Sigmoid colon (tissue), 3 donors: ENCODE data around the gene PDE11A.

ENCODE experiments used
- POLR2A ChIP-seq, 2 donors: fragments of 450-650 bp; IDR thresholded peaks; one replicate each; pipeline ENCODE4 v1.6.1; 2016; ENCODE audit warnings: antibody characterized with exemption in 2 of 2, mild to moderate bottlenecking in 2 of 2, moderate library complexity in 2 of 2
- TF ChIP-seq, protein P1 (sequence below), 4 experiments: fragments of 450-650 bp in 3 of 4; fragments of 200-600 bp in 1 of 4; IDR thresholded peaks; one replicate each; pipeline ENCODE4 v1.5.1; 2016 to 2019; ENCODE audit warnings: antibody characterized with exemption in 4 of 4, mild to moderate bottlenecking in 3 of 4, moderate library complexity in 2 of 4

DNA sequence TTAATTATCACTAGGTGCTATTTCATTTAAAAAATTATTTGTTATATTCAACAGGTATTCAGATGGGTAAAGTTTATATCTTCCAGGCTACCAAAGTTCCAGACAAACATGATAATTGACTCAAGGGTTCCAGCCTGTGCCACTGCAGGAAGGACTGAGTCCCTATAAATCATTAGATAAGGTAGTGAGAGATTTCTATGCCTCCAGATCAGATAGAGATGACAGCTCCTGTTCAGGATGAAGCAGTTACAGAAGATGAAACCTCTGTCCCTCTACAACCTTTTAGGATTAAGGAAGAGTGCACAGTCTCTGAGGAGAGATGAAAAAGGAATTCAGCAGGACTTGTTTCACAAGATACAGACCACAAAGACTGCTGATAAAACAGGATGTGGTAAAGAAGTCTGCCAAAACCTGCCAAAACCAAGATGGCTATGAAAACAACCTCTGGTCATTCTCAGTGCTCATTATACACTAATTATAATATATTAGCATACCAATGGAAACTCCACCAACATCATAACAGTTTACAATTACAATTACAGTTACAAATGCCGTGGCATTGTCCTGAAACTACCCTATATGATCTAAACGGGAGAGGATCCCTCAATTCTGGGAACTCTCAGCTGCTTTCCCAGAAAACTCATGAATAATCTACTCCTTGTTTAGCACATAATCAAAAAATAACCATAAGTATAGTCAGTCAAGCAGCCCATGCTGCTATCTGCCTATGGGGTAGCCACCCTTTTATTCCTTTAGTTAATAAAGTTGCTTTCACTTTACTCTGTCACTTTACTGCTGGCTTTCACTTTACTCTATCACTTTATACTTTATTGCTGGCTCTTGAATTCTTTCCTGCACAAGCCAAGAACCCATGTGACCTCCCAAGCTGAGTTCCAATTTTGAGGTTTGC, 288.5 kb downstream of the PDE11A start:
- TF ChIP-seq, protein P1, sequence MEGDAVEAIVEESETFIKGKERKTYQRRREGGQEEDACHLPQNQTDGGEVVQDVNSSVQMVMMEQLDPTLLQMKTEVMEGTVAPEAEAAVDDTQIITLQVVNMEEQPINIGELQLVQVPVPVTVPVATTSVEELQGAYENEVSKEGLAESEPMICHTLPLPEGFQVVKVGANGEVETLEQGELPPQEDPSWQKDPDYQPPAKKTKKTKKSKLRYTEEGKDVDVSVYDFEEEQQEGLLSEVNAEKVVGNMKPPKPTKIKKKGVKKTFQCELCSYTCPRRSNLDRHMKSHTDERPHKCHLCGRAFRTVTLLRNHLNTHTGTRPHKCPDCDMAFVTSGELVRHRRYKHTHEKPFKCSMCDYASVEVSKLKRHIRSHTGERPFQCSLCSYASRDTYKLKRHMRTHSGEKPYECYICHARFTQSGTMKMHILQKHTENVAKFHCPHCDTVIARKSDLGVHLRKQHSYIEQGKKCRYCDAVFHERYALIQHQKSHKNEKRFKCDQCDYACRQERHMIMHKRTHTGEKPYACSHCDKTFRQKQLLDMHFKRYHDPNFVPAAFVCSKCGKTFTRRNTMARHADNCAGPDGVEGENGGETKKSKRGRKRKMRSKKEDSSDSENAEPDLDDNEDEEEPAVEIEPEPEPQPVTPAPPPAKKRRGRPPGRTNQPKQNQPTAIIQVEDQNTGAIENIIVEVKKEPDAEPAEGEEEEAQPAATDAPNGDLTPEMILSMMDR (IDR thresholded peaks at IDR 0.05), result no peak
- TF ChIP-seq POLR2A (IDR thresholded peaks at IDR 0.05), result no peak
